ENCODE measurements around the gene ZCCHC8. TPM values are rescaled to one million over a fixed set of nuclear protein-coding genes. Genes with fewer than 3 reads are reported as not detected.
"Not testable (repeated sequence)": the region's sequence is repeated elsewhere in the genome, so short reads cannot be mapped to it uniquely, and the experiment has no call there.

Gene ZCCHC8
- polyA plus RNA-seq, 1 donor from 2014 or later = 38.3 TPM

- H3K9me3 ChIP-seq (ENCODE audit: low read length) = no peaks in the 10 kb centered on the region
- H3K27ac ChIP-seq (ENCODE audit: low read length) = no peak overlapping the region
- no peaks in the 10 kb centered on the region for H3F3A ChIP-seq (ENCODE audit: insufficient read depth, low read length, poor library complexity, severe bottlenecking)
- H3K9me2 ChIP-seq (ENCODE audit: insufficient read depth, low read length) = no peaks in the 10 kb centered on the region
- H3K36me3 ChIP-seq (ENCODE audit: insufficient read depth, low read length) = no peaks in the 10 kb centered on the region
- H4K20me1 ChIP-seq (ENCODE audit: insufficient read depth) = no peaks in the 10 kb centered on the region
- H3K4me2 ChIP-seq (ENCODE audit: low read length) = no peak overlapping the region
- no peak overlapping the region for H3K9ac ChIP-seq (ENCODE audit: low read length)
- TF ChIP-seq SMC3 (conservative IDR thresholded peaks at IDR 0.05; ENCODE audit: poor library complexity) (no peak), EP300 (conservative IDR thresholded peaks at IDR 0.05; ENCODE audit: poor library complexity, severe bottlenecking) (no peak)
- TF ChIP-seq, protein P1, sequence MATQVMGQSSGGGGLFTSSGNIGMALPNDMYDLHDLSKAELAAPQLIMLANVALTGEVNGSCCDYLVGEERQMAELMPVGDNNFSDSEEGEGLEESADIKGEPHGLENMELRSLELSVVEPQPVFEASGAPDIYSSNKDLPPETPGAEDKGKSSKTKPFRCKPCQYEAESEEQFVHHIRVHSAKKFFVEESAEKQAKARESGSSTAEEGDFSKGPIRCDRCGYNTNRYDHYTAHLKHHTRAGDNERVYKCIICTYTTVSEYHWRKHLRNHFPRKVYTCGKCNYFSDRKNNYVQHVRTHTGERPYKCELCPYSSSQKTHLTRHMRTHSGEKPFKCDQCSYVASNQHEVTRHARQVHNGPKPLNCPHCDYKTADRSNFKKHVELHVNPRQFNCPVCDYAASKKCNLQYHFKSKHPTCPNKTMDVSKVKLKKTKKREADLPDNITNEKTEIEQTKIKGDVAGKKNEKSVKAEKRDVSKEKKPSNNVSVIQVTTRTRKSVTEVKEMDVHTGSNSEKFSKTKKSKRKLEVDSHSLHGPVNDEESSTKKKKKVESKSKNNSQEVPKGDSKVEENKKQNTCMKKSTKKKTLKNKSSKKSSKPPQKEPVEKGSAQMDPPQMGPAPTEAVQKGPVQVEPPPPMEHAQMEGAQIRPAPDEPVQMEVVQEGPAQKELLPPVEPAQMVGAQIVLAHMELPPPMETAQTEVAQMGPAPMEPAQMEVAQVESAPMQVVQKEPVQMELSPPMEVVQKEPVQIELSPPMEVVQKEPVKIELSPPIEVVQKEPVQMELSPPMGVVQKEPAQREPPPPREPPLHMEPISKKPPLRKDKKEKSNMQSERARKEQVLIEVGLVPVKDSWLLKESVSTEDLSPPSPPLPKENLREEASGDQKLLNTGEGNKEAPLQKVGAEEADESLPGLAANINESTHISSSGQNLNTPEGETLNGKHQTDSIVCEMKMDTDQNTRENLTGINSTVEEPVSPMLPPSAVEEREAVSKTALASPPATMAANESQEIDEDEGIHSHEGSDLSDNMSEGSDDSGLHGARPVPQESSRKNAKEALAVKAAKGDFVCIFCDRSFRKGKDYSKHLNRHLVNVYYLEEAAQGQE (IDR thresholded peaks at IDR 0.05; ENCODE audit: borderline replicate concordance) = no peak
- H3K4me3 ChIP-seq (ENCODE audit: low read length) = no peak overlapping the region
- H2AFZ ChIP-seq (ENCODE audit: low read depth, low read length) = no peak overlapping the region
- no peaks in the 10 kb centered on the region for H3K79me2 ChIP-seq (replicated peaks; ENCODE audit: insufficient read depth, low read length)
- H3K27me3 ChIP-seq (ENCODE audit: insufficient read depth, low read depth, low read length) = no peaks in the 10 kb centered on the region
Measured at GRCh38 chr12:122437656-122438121, 63.0 kb downstream of the ZCCHC8 start.

GRCh38 chr12:122435186-122435585, 65.5 kb downstream of the ZCCHC8 start:
- H3K4me2 ChIP-seq (ENCODE audit: low read length) = no peak overlapping the region
- H3K4me3 ChIP-seq (ENCODE audit: low read length) = no peak overlapping the region
- no peak overlapping the region for H2AFZ ChIP-seq (ENCODE audit: low read depth, low read length)
- H3K9me2 ChIP-seq (ENCODE audit: insufficient read depth, low read length) = no peaks in the 10 kb centered on the region
- no peaks in the 10 kb centered on the region for H4K20me1 ChIP-seq (ENCODE audit: insufficient read depth)
- H3K79me2 ChIP-seq (replicated peaks; ENCODE audit: insufficient read depth, low read length) = no peaks in the 10 kb centered on the region
- TF ChIP-seq EZH2 (IDR thresholded peaks at IDR 0.05; ENCODE audit: borderline replicate concordance, insufficient read depth, low read length, poor library complexity, severe bottlenecking) (no peak), POLR2AphosphoS5 (IDR thresholded peaks at IDR 0.05) (no peak), RAD21 (conservative IDR thresholded peaks at IDR 0.05) (no peak), MXI1 (conservative IDR thresholded peaks at IDR 0.05; ENCODE audit: poor library complexity, severe bottlenecking) (no peak), SMC3 (conservative IDR thresholded peaks at IDR 0.05; ENCODE audit: poor library complexity) (no peak), TAF1 (IDR thresholded peaks at IDR 0.05; ENCODE audit: low read depth) (no peak)
- TF ChIP-seq, protein P1 (IDR thresholded peaks at IDR 0.05; ENCODE audit: borderline replicate concordance) = no peak
- H3K27ac ChIP-seq (ENCODE audit: low read length) = no peak overlapping the region
- H3K27me3 ChIP-seq (ENCODE audit: insufficient read depth, low read depth, low read length) = no peaks in the 10 kb centered on the region
- no peak overlapping the region for H3K9ac ChIP-seq (ENCODE audit: low read length)
- H3K9me3 ChIP-seq (ENCODE audit: low read length) = no peaks in the 10 kb centered on the region
- no peaks in the 10 kb centered on the region for H3K36me3 ChIP-seq (ENCODE audit: insufficient read depth, low read length)
- H3F3A ChIP-seq (ENCODE audit: insufficient read depth, low read length, poor library complexity, severe bottlenecking) = no peaks in the 10 kb centered on the region

DNA sequence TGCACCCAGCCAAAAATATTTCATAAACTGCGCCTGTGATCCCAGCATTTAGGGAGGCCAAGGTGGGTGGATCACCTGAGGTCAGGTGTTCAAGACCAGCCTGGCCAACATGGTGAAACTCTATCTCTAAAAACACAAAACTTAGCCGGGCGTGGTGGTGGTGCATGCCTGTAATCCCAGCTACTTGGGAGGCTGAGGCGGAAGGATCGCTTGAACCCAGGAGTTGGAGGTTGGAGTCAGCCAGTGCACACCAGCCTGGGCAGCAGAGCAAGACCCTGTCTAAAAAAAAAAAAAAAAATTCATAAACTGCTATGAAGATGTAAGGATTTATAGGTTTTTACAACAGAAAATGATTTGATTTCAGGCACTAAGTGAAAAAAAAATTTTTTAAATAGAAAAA, 71.7 kb downstream of the ZCCHC8 start:
- H3K9ac ChIP-seq (ENCODE audit: low read length); H4K20me1 ChIP-seq (ENCODE audit: insufficient read depth); H3K4me2 ChIP-seq (ENCODE audit: low read length); H3K27ac ChIP-seq (ENCODE audit: low read length); H2AFZ ChIP-seq (ENCODE audit: low read depth, low read length); H3F3A ChIP-seq (ENCODE audit: insufficient read depth, low read length, poor library complexity, severe bottlenecking); H3K36me3 ChIP-seq (ENCODE audit: insufficient read depth, low read length); H3K27me3 ChIP-seq (ENCODE audit: insufficient read depth, low read depth, low read length); H3K9me2 ChIP-seq (ENCODE audit: insufficient read depth, low read length); H3K79me2 ChIP-seq (replicated peaks; ENCODE audit: insufficient read depth, low read length); H3K4me3 ChIP-seq (ENCODE audit: low read length); H3K9me3 ChIP-seq (ENCODE audit: low read length): not testable (repeated sequence)
